ENCODE measurements around the gene CAMKMT. TPM values are rescaled to one million over a fixed set of nuclear protein-coding genes. Genes with fewer than 3 reads are reported as not detected.

The CAMKMT gene
- total RNA-seq, 1 experiment from 2014 or later = 17.4 TPM

DNA sequence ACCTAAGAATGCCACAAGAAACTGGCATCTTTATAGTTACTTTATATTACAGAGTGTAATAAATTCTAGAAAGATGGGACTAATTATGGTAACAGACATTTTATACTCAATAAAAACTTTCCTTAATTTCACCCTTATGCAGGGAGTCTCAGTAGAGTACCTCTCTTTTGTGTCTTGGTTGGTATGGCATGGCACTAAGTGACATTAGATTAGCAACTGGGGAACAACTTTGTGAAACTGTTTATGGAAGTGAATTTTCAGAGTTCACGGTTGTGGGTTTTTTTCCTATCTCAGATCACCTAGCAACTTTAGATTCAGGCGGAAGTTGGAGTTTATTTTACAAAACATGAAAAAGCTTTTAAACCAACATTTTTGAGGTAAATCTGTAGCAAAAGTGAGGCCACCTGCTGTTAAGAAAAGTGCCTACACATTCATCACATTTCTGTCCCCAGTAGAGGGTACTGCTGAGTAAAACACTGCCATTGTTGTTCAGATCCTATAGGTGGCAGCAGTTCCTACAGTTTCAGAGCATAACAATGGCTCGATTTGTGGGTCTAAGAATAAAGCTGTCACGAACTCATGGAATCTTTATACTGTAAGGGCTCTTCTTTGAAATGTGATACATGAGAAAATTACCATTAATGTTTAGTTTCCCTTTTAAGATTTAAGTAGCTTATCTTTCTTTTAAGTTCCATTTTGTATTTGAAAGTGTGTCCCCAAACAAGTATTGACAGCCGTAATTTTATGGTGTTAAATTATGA, 117.6 kb downstream of the CAMKMT start:
- no peak overlapping the region for H3K23ac ChIP-seq (ENCODE audit: insufficient read length, low read depth, low read length)
- H3K9me3 Mint-ChIP-seq = no peaks in the 10 kb centered on the region
- H3K27ac ChIP-seq (ENCODE audit: insufficient read length, low read depth, low read length) = no peak overlapping the region
- H3K79me1 ChIP-seq (ENCODE audit: insufficient read depth, low read depth, low read length, poor library complexity, severe bottlenecking) = no peaks in the 10 kb centered on the region
- no peaks in the 10 kb centered on the region for H3K23me2 ChIP-seq (ENCODE audit: insufficient read length, low read depth, low read length, poor library complexity, severe bottlenecking)
- no peaks in the 10 kb centered on the region for H3K79me2 ChIP-seq (ENCODE audit: insufficient read depth, low read length)
- H2BK15ac ChIP-seq (ENCODE audit: low read depth, low read length) = no peak overlapping the region
- H3K18ac ChIP-seq (ENCODE audit: insufficient read length, low read depth, low read length) = no peak overlapping the region
- no peak overlapping the region for H4K8ac ChIP-seq (replicated peaks; ENCODE audit: insufficient read length, low read depth, low read length)
- no peak overlapping the region for H2AFZ ChIP-seq (ENCODE audit: low read length)
- H3K9me3 ChIP-seq (ENCODE audit: control insufficient read depth, low read depth, low read length) = no peaks in the 10 kb centered on the region
- no peaks in the 10 kb centered on the region; a peak in 1 of 7 replicates for H3K36me3 Mint-ChIP-seq (ENCODE audit: insufficient read depth in 1 of 3, low read depth in 3 of 3)
- H3K9ac ChIP-seq (ENCODE audit: extremely low read depth, insufficient read length, low read length) = no peak overlapping the region
- H4K5ac ChIP-seq (ENCODE audit: insufficient read length, low read depth, low read length) = no peak overlapping the region
- peaks cover 21 to 23% of the 10 kb centered on the region in 2 experiments for H3K4me1 Mint-ChIP-seq
- DNase-seq = peak; percentile 56
- H3K56ac ChIP-seq (ENCODE audit: insufficient read length, low read depth, low read length) = no peak overlapping the region
- H3K4me1 ChIP-seq (ENCODE audit: insufficient read depth, low read length) = peaks cover 2% of the 10 kb centered on the region; the same call in 1 of the 2 replicates
- no peak overlapping the region for H2BK20ac ChIP-seq (ENCODE audit: low read depth, low read length, poor library complexity, severe bottlenecking)
- H2BK5ac ChIP-seq (ENCODE audit: insufficient read length, low read length) = no peak overlapping the region
- H4K91ac ChIP-seq (ENCODE audit: insufficient read length, low read depth, low read length) = no peak overlapping the region
- H2BK120ac ChIP-seq (ENCODE audit: low read depth, low read length, poor library complexity, severe bottlenecking) = no peak overlapping the region
- H3K27me3 Mint-ChIP-seq (ENCODE audit: low read depth) = no peaks in the 10 kb centered on the region
- no peak overlapping the region for H2AK5ac ChIP-seq (ENCODE audit: insufficient read length, low read length)
- H3K4me3 Mint-ChIP-seq = no peak overlapping the region
- no peak overlapping the region for H3K4ac ChIP-seq (ENCODE audit: low read depth, low read length)
- peak overlapping the region in 1 of 3 experiments; percentile 9; a peak in 4 of 7 replicates for H3K27ac Mint-ChIP-seq
- no peaks in the 10 kb centered on the region for H3K27me3 ChIP-seq (ENCODE audit: insufficient read depth, low read length)
- no CpG with 5 or more reads among the region's 5 CpGs for WGBS (ENCODE audit: extremely low coverage, insufficient read length, low lambda C conversion rate)
- no peak overlapping the region for H2BK12ac ChIP-seq (ENCODE audit: insufficient read length, low read depth, low read length)
- H3K4me2 ChIP-seq (ENCODE audit: insufficient read depth, insufficient read length, low read length) = no peak overlapping the region
- TF ChIP-seq, protein P1, sequence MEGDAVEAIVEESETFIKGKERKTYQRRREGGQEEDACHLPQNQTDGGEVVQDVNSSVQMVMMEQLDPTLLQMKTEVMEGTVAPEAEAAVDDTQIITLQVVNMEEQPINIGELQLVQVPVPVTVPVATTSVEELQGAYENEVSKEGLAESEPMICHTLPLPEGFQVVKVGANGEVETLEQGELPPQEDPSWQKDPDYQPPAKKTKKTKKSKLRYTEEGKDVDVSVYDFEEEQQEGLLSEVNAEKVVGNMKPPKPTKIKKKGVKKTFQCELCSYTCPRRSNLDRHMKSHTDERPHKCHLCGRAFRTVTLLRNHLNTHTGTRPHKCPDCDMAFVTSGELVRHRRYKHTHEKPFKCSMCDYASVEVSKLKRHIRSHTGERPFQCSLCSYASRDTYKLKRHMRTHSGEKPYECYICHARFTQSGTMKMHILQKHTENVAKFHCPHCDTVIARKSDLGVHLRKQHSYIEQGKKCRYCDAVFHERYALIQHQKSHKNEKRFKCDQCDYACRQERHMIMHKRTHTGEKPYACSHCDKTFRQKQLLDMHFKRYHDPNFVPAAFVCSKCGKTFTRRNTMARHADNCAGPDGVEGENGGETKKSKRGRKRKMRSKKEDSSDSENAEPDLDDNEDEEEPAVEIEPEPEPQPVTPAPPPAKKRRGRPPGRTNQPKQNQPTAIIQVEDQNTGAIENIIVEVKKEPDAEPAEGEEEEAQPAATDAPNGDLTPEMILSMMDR (conservative IDR thresholded peaks at IDR 0.05) = peak; percentile 100
- no peak overlapping the region for H3T11ph ChIP-seq (ENCODE audit: low read length)
- no peaks in the 10 kb centered on the region for H4K20me1 ChIP-seq (ENCODE audit: control insufficient read depth, insufficient read depth, insufficient read length)
- no peak overlapping the region for H3K14ac ChIP-seq (ENCODE audit: insufficient read depth, low read length)

All from H9 (cell line).